ENCODE data around the gene UMAD1.

- TF ChIP-seq CTCF (IDR thresholded peaks at IDR 0.05), result no peak
- TF ChIP-seq EP300 (IDR thresholded peaks at IDR 0.05), result no peak
- TF ChIP-seq POLR2A (IDR thresholded peaks at IDR 0.05), result no peak
Observed at GRCh38 chr7:7630626-7631329, 9.8 kb upstream of the UMAD1 start.

Measured in sigmoid colon (tissue), 4 donors.